T-helper 1 cell treated with Interleukin-12 subunit alpha and Interleukin-12 subunit beta and Interleukin-4 antibody, amounts not matched to agents 30 ng/mL and 1 ng/mL, for 36 hours (primary cell): ENCODE results near the gene VPS18. TPM values are rescaled to one million over a fixed set of nuclear protein-coding genes. Genes with fewer than 3 reads are reported as not detected.
"Not testable (repeated sequence)": the region's sequence is repeated elsewhere in the genome, so short reads cannot be mapped to it uniquely, and the experiment has no call there.

Experiments used
- intact Hi-C: fragments of 100-400 bp; cut with micrococcal nuclease; formaldehyde crosslinking; loops from one replicate; pipeline ENCODE4 v1.15.1; 2024
- total RNA-seq: library from RNA; stranded (reverse); gene quantifications from 2 replicates; pipeline ENCODE4 v1.2.3, GENCODE V29; 2022

VPS18 gene, protein sequence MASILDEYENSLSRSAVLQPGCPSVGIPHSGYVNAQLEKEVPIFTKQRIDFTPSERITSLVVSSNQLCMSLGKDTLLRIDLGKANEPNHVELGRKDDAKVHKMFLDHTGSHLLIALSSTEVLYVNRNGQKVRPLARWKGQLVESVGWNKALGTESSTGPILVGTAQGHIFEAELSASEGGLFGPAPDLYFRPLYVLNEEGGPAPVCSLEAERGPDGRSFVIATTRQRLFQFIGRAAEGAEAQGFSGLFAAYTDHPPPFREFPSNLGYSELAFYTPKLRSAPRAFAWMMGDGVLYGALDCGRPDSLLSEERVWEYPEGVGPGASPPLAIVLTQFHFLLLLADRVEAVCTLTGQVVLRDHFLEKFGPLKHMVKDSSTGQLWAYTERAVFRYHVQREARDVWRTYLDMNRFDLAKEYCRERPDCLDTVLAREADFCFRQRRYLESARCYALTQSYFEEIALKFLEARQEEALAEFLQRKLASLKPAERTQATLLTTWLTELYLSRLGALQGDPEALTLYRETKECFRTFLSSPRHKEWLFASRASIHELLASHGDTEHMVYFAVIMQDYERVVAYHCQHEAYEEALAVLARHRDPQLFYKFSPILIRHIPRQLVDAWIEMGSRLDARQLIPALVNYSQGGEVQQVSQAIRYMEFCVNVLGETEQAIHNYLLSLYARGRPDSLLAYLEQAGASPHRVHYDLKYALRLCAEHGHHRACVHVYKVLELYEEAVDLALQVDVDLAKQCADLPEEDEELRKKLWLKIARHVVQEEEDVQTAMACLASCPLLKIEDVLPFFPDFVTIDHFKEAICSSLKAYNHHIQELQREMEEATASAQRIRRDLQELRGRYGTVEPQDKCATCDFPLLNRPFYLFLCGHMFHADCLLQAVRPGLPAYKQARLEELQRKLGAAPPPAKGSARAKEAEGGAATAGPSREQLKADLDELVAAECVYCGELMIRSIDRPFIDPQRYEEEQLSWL
- total RNA-seq = 21.9 and 23.2 TPM in 2 replicates

DNA sequence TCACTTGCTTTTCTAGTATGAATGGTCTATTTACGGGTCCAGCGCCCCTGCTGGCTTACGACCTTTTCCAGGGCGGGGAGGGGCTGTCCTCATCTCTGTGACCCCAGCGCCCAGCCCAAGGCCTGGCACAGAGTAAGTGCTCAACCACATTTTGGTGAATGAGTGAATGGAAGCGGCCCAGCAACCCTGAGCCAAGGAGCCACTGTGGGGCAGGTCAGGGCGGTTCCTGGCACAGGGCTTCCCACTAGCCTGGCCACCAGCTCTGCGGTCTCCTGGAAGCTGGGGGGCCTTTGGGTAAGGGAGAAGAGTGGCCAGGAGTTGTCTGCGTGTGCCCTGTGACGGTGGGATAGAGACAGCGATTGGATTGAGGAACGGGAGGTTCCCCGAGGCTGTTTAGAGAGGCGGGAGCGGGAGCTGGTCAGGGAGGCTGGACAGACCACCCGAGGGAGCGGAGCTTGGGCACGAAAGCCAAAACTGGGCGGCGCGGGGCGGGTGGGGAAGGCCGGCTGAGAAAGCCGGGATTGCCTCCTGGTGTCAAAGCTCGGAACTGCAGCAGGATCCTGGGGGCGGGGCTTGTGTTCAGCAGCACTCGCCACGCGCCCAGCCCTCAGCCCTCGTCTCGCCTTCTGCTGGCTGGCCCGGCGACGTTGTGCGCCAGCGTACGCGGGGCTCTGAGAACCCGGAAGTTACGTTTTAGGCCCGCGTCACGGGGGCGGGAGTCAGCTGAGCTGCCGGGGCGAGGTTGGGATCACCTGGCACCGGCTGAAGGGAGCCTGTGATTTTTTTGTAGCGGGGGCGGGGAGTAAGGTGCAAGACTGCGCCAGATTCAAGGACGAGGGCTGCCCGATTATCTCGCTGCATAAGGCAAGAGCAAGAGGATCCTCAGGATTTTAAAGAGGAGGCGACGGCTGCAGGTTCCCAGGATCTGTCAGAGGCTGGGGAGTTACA, at the start of gene VPS18:
Gene VPS18 (plus strand): TSS at position 718 of the 948 bp plus-strand sequence. CDS start 319 bp downstream, outside the sequence.
- intact Hi-C loops = loop anchor here (1.0 to 10.0 kb wide), 14 partner anchors 10 to 880 kb away; partner anchors contain the start of genes CHAC1, CHP1, DNAJC17 and EXD1

DNA sequence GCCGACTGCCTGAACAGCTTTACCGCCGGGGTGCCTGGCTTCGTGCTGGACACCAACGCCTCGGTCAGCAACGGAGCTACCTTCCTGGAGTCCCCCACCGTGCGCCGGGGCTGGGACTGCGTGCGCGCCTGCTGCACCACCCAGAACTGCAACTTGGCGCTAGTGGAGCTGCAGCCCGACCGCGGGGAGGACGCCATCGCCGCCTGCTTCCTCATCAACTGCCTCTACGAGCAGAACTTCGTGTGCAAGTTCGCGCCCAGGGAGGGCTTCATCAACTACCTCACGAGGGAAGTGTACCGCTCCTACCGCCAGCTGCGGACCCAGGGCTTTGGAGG, 49.6 kb upstream of the VPS18 start:
- intact Hi-C loops = loop anchor here (2.0 kb wide), 1 partner anchor 14 kb away; no protein-coding TSS in a partner anchor

DNA sequence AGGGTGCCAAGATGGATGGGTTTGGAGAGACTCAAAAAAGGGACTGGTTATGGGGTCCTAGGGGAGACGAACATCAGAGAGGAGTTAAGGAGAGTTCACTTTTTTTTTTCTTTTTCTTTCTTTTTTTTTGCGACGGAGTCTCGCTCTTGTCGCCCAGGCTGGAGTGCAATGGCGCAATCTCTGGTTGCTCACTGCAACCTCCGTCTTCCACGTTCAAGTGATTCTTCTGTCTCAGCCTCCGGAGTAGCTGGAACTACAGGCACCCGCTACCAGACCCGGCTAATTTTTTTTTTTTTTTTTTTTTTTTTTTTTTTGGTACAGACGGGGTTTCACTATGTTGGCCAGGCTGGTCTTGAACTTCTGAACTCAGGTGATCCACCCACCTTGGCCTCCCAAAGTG, 49.2 kb upstream of the VPS18 start:
- intact Hi-C loops = loop anchor here (2.0 kb wide), 1 partner anchor 14 kb away; no protein-coding TSS in a partner anchor

DNA sequence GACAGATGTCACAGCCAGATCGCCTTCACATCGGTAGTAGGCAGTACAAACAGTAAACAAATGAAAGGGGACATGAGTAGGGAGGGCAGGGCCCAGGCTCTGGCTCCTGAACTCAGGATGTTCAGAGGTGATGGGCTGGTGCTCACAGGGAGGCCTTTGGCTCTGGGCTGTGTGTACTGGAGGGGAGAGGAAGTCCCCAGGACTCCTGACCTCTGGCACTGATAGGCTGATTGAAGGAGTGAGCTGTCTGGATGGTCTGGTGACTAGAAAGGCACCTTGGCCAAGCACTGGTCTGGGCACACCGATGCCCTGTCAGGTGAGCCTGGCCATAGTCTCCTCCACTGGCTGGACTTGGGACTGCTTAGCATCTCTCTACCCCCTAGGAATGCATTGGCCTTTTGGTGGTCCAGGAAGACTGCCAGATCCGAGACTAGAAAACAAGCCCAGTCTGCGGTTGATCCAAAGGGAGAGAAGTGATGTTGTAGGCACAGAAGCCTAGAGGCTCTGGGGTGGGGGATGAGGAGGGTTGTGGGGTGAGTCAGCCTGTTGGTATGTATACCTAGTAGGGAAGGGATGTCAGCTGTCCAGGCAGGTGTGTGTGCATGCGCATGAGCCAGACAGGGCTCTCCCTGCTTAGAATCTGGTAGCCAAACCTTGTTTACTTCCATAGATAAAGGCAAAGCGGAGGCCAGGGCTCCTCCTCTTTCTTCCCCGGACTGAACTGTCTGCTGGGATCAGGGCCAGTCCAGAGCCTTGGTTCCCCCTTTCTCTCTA, 48.6 kb upstream of the VPS18 start:
- intact Hi-C loops = loop anchor here (2.0 kb wide), 1 partner anchor 13 kb away; no protein-coding TSS in a partner anchor

DNA sequence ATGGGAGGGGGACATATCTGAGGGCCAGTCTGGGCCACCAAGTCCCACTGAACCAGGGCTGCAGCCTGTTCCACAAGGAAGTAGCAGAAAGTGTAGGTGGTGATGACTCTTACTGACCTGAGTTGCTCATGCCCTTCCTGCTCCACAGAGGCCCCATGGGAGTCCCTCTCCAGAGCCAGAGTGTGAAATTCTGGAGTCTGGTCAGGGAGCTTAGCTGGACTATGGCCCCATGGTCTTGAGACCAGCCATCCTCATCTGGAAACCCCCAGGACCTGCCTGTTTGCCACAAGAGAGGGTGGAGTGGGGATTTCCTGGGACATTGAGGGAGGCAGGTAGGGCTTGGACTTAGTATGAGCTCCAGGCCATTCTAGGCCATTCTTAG, 47.4 kb upstream of the VPS18 start:
- intact Hi-C loops = no loop called here

DNA sequence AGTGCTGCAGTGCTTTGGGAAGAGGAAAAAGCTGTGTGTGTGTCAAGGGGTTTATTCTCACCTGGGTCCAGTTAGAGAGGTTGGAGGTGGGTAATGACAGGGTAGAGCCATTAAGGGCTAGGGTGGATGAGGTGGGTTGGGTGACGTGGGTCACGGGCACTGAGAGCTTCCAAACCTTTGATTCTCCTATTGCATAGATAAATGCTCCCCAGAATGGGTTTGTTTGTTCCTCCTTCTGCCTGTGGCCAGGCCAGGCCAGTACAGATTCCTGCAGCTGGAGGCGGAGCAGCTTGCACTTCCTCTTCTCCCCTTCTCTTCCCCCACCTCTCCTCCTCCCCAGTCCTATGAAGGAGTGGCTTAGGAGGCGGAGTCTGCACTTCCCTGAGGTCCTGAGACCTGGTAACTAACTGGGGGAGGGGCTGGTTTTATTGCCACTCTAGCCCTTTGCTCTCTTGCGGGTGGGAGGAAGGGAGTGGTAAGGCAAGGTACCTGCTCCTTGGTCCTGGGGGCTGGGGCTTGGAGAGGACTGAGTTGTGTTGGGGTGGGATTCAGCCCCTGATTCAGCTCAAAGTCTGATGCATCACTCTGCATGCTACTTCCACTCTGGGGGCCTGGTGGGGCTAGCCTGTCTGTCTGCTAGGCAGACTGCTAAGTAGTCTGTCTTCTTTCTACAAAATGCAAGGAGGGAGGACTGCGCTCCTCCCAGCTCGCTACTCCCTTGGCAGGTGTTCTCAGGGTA, 46.9 kb upstream of the VPS18 start:
- intact Hi-C loops = no loop called here

DNA sequence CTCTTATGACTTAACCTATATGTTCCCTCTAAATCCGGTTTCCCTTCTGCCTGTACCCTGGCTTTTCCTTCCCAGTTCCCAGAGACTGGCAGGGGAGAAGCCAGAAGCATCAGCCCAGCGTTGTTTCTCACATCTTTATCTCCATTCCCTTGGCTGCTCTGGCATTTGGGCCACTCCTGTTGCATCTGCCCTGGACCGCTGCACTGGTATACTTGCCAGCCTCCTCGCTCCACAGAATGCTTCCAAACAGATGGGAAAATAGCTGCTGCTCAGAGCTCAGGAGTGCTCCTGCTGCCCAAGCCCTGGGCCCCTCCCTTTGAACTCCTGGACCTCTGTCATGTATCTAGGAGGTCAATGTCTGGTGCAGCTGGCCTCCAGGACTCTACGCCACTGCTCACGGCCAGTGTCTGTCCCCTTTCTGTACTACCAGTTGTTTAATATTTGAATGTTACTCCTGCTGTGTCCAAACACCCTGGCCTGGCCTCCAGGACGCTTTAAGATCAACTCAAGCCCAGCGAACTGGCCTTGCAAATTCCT, 43.6 kb upstream of the VPS18 start:
- intact Hi-C loops = no loop called here

DNA sequence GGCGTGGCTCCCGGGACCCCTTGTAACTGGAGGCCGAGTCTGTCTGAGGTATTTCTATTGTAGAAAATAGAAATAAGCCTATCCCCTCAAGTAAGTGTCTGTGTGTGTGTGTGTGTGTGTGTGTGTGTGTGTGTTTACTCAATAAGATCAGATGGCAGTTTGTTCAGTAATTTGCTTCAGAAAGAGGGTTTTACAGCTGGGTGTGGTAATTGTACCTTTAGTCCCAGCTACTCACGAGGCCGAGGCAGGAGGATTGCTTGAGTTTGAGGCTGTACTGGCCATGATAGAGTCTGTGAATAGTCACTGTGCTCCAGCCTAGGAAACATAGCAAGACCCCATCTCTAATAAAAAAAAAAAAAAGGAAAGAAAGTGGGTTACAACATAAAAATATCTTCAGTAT, 41.7 kb upstream of the VPS18 start:
- intact Hi-C loops = no loop called here

DNA sequence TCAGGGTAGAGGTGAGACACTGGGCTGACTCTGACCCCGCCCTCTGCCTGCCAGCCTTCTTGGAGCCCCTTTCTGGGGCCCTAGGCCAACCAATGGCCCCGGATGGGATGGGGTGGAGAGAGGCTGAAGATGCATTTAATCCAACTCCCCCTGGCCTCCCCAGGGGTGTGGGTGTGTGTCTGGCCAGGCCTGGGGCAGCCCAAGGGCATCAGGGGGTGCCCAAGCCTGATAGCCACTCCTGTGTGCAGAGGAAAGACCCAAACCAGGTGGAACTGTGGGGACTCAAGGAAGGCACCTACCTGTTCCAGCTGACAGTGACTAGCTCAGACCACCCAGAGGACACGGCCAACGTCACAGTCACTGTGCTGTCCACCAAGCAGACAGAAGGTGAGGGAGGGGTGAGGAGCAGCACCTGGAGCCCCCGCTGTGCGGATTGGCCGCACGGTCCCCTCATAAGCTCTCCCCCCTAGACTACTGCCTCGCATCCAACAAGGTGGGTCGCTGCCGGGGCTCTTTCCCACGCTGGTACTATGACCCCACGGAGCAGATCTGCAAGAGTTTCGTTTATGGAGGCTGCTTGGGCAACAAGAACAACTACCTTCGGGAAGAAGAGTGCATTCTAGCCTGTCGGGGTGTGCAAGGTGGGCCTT, 40.9 kb upstream of the VPS18 start:
- intact Hi-C loops = no loop called here

DNA sequence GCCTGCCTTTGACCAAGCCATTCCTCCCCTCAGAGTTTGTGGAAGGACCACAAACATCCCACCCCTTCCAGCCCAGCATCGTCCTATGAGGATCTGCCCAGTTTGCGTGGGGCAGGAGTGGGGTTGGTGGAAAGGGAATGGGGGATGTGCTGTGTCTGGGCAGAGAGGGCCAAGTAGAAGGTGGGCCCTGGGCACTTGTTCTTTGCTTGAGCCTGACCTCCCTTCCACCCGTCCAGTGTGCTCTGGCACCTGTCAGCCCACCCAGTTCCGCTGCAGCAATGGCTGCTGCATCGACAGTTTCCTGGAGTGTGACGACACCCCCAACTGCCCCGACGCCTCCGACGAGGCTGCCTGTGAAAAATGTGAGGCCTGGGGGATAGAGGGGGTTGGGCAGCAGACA, 40.1 kb upstream of the VPS18 start:
- intact Hi-C loops = no loop called here

DNA sequence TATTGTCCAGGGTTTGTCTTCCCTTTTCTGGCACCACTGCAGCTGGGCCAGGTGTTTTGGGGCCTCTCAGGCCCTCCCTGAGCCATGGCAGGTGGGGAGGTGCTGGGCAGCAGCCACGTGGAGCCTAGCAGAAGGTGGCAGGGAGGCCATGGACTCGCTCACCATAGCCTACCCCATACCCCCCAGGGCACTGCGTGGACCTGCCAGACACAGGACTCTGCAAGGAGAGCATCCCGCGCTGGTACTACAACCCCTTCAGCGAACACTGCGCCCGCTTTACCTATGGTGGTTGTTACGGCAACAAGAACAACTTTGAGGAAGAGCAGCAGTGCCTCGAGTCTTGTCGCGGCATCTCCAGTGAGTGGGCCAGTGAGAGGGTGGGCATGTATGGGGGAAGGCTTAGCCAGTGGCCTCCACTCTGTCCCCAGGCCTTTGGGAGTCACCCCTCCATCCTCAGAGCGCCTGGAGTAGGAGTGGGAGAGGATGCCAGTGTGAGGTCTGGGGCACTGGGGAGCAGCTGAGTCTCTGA, 38.5 kb upstream of the VPS18 start:
- intact Hi-C loops = no loop called here

DNA sequence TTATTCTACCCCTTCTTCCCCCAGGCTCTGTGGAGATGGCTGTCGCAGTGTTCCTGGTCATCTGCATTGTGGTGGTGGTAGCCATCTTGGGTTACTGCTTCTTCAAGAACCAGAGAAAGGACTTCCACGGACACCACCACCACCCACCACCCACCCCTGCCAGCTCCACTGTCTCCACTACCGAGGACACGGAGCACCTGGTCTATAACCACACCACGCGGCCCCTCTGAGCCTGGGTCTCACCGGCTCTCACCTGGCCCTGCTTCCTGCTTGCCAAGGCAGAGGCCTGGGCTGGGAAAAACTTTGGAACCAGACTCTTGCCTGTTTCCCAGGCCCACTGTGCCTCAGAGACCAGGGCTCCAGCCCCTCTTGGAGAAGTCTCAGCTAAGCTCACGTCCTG, 37.5 kb upstream of the VPS18 start:
- intact Hi-C loops = loop anchor here (1.0 kb wide), 3 partner anchors 38 to 329 kb away; partner anchors contain the start of gene VPS18

DNA sequence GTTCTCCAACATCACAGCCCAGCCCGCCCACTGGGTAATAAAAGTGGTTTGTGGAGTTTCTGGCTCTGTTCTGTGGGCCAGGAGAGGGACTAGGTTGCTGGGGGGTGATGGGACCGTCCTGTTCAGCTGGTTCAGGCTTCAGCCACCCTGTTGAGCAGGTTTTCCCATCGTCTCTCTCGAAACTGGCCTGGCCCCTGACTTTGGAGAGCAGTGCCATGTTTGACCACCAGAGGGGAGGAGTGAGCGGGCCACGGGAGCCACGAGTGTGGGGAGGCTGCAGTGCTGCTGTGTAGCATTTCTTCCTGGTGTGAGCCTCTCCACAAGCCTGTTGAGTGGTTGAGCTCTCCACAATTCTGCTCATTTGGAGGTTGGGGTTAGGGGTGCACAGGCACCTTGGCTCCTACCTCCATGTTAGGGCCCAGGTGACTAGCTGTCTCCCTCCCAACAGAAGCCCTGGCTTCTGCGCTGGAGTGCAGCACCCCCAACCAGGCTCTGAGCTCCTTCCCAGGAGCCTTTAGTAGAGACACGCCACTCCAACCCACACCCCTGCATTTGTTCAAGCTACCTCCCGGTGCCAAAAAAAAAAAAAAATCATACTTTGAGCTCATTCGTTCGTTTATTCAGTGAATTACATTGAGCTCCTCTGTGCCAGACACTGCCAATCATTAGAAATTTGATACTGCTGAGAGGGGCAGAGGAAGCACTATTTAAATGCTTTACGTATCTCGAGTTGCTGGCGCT, 36.5 kb upstream of the VPS18 start:
- intact Hi-C loops = loop anchor here (1.0 to 2.0 kb wide), 4 partner anchors 13 to 328 kb away; partner anchors contain the start of genes SPINT1 and VPS18

DNA sequence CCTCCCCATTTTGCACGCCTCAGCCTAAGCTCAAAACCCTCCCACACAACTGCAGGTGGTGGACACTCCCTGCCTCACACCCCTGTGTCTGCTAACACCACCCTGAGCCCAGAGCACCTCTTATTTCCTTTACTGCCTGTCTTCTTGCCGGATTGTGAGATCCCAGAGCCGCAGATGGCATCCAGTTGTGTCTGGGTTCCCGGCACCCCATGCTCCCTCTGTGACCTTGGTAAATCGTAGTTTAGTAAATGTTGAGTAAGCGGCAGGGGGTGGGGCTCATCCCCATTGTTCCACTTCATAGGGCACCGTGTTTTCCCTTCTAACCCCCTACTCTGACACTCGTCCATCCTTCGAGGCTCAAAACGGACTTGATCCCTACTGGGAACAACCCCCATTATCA, 35.5 kb upstream of the VPS18 start:
- intact Hi-C loops = loop anchor here (1.0 to 2.0 kb wide), 3 partner anchors 14 to 21 kb away; partner anchors contain the start of genes RHOV and SPINT1

DNA sequence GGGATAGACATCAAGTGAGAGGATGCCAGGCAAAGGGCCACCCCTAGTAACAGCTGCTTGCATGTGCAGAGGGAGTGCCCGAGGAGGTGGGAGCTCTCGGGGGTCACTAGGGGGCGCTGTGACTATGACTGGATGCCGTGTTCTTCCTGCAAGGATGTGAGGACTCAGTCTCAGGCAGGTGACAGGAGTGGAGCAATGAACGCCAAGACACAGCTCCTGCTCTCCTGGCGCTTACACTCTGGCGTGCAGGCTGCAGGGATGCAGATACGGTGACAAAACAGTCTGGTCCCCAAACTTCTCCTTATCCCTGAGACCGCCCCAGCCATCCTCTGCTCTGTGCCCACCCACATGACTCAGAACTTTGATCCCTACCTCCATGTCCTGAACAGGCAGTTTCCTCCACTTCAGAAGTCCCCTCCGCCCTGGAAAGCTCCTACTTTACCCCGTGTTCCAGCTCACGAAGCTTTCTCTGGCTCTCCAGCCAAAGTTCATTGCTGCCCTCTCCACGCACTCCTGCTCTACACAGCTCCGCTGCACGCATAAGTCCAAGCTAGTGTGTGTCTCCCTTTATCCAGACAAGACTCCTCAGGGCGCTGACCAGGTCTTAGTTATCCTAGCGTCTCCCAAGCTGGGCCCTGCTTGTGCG, 34.9 kb upstream of the VPS18 start:
- intact Hi-C loops = loop anchor here (1.0 to 2.0 kb wide), 3 partner anchors 15 to 20 kb away; partner anchors contain the start of genes RHOV and SPINT1

DNA sequence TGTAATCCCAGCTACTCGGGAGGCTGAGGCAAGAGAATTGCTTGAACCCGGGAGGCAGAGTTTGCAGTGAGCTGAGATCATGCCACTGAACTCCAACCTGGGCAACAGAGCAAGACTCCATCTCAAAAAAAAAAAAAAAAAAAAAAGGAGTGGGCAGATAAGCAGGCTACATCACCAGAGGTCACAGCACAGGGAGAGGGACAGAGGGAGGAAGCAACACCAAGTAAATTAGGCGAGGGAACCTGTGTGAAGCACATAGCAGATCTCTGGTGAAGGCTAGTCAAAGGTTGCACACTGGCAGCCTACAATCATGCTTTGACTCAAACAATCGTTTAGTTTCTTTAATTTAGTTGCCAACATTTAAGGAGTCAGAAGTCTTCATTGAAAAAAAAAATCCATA, 33.1 kb upstream of the VPS18 start:
- intact Hi-C loops = not testable (repeated sequence)
